Prostate gland (tissue), 2 donors: ENCODE measurements around the gene ITPR1. TPM values are rescaled to one million over a fixed set of nuclear protein-coding genes. Genes with fewer than 3 reads are reported as not detected.

Experiments used
- DNase-seq: peaks from one replicate; pipeline ENCODE4 v3.0.0-alpha.2; 2019; ENCODE audit warnings: low spot score
- H3K27ac ChIP-seq, 2 donors: fragments of 200-600 bp; sonication (generic); 2 replicates each; pipeline ENCODE4 v1.5.1; 2017 to 2019
- H3K27me3 ChIP-seq: fragments of 200-600 bp; sonication (generic); replicated peaks from 2 replicates; pipeline ENCODE4 v1.5.1; 2019; ENCODE audit not compliant: insufficient read depth
- H3K36me3 ChIP-seq, 2 donors: fragments of 200-600 bp; sonication (generic); 1 replicate in 1 of 2; 2 replicates in 1 of 2; pipeline versions ENCODE4 v1.5.1 to v1.8.1; 2017 to 2019
- H3K4me1 ChIP-seq: fragments of 200-600 bp; sonication (generic); replicated peaks from 2 replicates; pipeline ENCODE4 v1.5.1; 2019
- H3K4me3 ChIP-seq, 2 donors: fragments of 200-600 bp; sonication (generic); 2 replicates each; pipeline ENCODE4 v1.5.1; 2017 to 2019
- H3K9me3 ChIP-seq: fragments of 200-600 bp; sonication (generic); 2 replicates; pipeline ENCODE4 v1.5.1; 2017
- POLR2A ChIP-seq: fragments of 450-650 bp; IDR thresholded peaks from one replicate; pipeline ENCODE4 v1.6.1; 2016; ENCODE audit warnings: antibody characterized with exemption, mild to moderate bottlenecking
- POLR2AphosphoS5 ChIP-seq: sonication (generic); formaldehyde crosslinking; IDR thresholded peaks from one replicate; pipeline ENCODE4 v1.6.1; 2017; ENCODE audit warnings: antibody characterized with exemption
- WGBS: methylation state at CpG from one replicate; pipeline ENCODE4 v1.1.5; 2018; 5-methylcytosine and 5-hydroxymethylcytosine counted together
- intact Hi-C: fragments of 100-400 bp; cut with DNase I; formaldehyde crosslinking; loops from one replicate; pipeline ENCODE4 v1.14.2; 2022
- total RNA-seq, 2 donors: library from RNA; depleted of rRNA; stranded (reverse); fragments of >200 nt; gene quantifications; one replicate each; pipeline ENCODE4 v1.1.0, GENCODE V29; 2016
- TF ChIP-seq, protein P1 (sequence below), 4 experiments: fragments of 200-600 bp in 2 of 4; fragments of 450-650 bp in 2 of 4; sonication (generic) in 2 of 4; IDR thresholded peaks; 1 replicate in 3 of 4; 2 replicates in 1 of 4; pipeline ENCODE4 v1.5.1; 2016 to 2019; ENCODE audit warnings: antibody characterized with exemption in 4 of 4, mild to moderate bottlenecking in 2 of 4, moderate library complexity in 2 of 4

The ITPR1 gene
- total RNA-seq, 2 donors from 2014 or later = 80.0 to 126 TPM

DNA sequence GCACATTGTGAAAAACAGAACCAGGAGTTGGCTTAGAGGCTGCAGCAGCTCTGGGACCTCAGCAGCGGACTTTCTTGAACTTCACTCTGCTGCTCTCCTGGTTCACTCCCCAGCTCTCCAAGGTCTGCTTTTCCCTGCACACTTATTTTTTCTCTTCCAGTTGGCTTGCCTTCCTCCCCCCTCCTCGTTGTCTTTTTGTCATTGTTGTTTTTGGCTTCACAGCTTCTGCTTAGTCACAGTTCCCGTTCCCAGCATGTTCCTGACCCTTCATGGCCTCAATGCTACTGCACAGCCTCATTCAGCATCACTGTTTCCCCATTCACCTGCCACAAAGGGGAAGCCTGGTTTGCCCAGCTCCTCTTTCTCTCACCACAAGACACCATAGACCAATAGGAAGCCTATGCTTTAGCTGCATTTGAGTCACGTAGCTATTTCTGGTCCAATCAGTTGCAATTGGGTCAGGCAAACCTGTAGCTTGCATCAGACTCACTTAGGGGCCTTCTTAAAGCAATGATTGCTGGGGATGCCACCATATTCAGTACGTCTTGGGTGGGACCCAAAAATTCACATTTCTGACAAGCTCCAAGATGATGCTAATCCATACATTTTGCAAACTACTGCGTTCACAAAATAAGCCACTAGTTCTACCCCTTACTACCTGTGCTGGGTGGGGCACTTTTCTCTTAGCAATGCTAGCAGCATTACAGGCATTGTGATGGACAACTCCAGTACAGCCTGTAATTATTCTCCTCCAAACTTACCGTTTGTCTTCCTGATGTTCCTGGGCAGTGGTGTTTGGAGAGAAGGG is 18.3 kb upstream of the ITPR1 start:
- intact Hi-C loops = no loop called here
- 47% methylated on average over 7 of the region's 7 CpGs for WGBS
- no peaks in the 10 kb centered on the region for H3K27me3 ChIP-seq
- DNase-seq = no peak
- H3K27ac ChIP-seq = no peak overlapping the region
- TF ChIP-seq, protein P1, sequence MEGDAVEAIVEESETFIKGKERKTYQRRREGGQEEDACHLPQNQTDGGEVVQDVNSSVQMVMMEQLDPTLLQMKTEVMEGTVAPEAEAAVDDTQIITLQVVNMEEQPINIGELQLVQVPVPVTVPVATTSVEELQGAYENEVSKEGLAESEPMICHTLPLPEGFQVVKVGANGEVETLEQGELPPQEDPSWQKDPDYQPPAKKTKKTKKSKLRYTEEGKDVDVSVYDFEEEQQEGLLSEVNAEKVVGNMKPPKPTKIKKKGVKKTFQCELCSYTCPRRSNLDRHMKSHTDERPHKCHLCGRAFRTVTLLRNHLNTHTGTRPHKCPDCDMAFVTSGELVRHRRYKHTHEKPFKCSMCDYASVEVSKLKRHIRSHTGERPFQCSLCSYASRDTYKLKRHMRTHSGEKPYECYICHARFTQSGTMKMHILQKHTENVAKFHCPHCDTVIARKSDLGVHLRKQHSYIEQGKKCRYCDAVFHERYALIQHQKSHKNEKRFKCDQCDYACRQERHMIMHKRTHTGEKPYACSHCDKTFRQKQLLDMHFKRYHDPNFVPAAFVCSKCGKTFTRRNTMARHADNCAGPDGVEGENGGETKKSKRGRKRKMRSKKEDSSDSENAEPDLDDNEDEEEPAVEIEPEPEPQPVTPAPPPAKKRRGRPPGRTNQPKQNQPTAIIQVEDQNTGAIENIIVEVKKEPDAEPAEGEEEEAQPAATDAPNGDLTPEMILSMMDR (IDR thresholded peaks at IDR 0.05) = no peak
- peak; percentile 63 for TF ChIP-seq POLR2AphosphoS5
- no peaks in the 10 kb centered on the region for H3K9me3 ChIP-seq
- H3K4me1 ChIP-seq = no peaks in the 10 kb centered on the region
- H3K36me3 ChIP-seq = no peaks in the 10 kb centered on the region
- no peak overlapping the region for H3K4me3 ChIP-seq

DNA sequence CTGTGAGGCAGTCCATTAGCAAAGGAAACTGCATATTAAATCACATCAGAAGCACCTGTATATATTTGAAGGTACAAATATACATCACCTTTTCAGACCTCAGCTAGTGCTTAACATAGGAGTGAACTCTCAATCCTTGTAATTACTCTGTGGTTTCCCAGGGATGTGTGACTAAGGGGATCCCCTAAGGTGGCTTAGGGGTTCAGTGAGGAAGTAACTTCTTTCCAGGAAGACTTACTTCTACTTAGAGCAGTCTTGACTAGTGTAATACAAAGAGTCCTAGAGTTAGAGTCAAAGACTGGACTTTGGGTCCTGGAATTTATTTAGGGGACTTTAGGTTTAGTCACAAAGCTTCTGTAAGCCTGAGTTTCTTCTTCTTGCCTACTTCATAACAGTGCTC is 17.3 kb upstream of the ITPR1 start:
- DNase-seq = no peak
- intact Hi-C loops = no loop called here

DNA sequence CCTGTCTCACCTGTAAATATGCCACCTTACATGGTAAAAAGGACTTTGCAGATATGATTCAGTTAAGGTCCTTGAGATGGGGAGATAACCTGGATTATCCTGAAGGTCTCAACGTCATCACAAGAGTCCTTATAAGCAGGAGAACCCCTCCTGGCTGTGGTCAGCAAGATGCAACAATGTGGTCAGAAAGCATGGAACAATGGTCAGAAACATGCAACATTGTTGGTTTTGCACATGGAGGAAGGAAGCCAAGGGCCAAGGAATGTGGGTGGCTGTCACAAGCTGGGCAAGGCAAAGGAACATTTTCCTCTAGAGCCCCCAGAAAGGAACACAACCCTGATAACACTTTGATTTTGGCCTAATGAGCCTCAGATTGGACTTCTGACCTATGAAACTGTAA is 16.7 kb upstream of the ITPR1 start:
- H3K4me3 ChIP-seq = no peak overlapping the region
- intact Hi-C loops = no loop called here
- 64% methylated on average over 1 of the region's 1 CpG for WGBS
- H3K36me3 ChIP-seq = no peaks in the 10 kb centered on the region
- no peak for DNase-seq
- H3K4me1 ChIP-seq = no peaks in the 10 kb centered on the region
- no peaks in the 10 kb centered on the region for H3K27me3 ChIP-seq
- no peak overlapping the region for H3K27ac ChIP-seq
- H3K9me3 ChIP-seq = no peaks in the 10 kb centered on the region
- no peak for TF ChIP-seq POLR2A
- no peak for TF ChIP-seq POLR2AphosphoS5
- TF ChIP-seq, protein P1 (IDR thresholded peaks at IDR 0.05) = no peak

More for the DNA sequence above, 17.3 kb upstream of the ITPR1 start:
- Histone ChIP-seq H3K36me3 (no peaks in the 10 kb centered on the region), H3K4me3 (no peak overlapping the region), H3K27me3 (no peaks in the 10 kb centered on the region), H3K27ac (no peak overlapping the region), H3K9me3 (no peaks in the 10 kb centered on the region), H3K4me1 (no peaks in the 10 kb centered on the region)
- TF ChIP-seq, protein P1 (IDR thresholded peaks at IDR 0.05) = no peak
- TF ChIP-seq POLR2A = no peak
- no peak for TF ChIP-seq POLR2AphosphoS5

DNA sequence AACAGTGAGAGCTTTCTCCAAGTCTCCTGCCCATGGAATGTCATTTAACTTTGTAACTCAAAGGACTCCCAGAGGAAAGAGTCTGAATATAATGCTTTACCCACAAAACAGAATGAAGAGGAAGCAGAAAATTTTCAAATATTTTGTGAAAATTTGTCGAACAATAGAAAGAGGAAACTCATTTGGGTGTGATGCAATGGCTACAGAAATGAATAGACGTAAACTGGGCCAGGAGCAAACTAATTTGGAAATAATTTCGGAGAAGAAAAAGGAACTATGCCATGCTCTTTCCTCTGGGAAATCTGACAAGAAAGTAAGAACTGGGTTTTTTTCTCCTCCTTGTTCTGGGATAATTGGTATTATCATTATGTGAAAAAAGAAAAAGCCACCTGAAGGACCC is 14.9 kb upstream of the ITPR1 start:
- no peaks in the 10 kb centered on the region for H3K9me3 ChIP-seq

More for the DNA sequence above, 14.9 kb upstream of the ITPR1 start:
- Histone ChIP-seq H3K4me3 (no peak overlapping the region), H3K27ac (no peak overlapping the region), H3K36me3 (no peaks in the 10 kb centered on the region), H3K27me3 (no peaks in the 10 kb centered on the region), H3K4me1 (no peaks in the 10 kb centered on the region)
- no peak for TF ChIP-seq POLR2AphosphoS5
- no peak for TF ChIP-seq POLR2A
- TF ChIP-seq, protein P1 (IDR thresholded peaks at IDR 0.05) = no peak
- 76% methylated on average over 3 of the region's 3 CpGs for WGBS
- intact Hi-C loops = no loop called here
- DNase-seq = no peak
